HG03139 (cell line): ENCODE results near the gene CENPC.
A peak's percentile ranks its signal among the peaks of the same experiment; 100 is the strongest.
"Not testable (repeated sequence)": the region's sequence is repeated elsewhere in the genome, so short reads cannot be mapped to it uniquely, and the experiment has no call there.

ENCODE experiments used
- ATAC-seq: cut with Tn5 transposase; IDR thresholded peaks from one replicate; pipeline ENCODE4 v1.9.1; 2021; ENCODE audit not compliant: unreplicated experiment

Gene CENPC

GRCh38 chr4:67545199-67546003, at the start of gene CENPC:
TSS of gene CENPC (minus strand) at chr4:67545503. CDS start at chr4:67545355, 148 bp downstream.
- peak; percentile 96 for ATAC-seq

DNA sequence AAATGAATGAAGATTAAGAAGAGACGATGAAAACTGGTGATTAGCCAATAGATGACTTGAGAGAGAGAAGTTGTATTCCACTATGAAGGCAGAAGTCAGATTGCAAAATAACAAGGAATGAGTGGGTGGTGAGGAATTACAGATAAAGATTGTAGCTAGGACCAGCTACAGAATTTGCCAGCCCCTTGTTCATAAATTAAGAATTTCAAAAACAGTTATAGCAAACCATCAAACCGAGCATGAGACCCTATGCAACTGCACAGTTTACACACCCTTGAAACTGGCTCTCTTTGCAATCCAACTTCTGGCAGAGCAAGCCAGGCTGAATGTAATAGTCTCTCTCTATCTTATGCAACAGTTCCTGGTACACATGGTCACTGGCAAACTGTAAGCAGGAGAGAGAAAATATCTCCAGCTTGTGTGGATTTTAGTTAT, 48.5 kb upstream of the CENPC start:
- no peak for ATAC-seq

- no peak for ATAC-seq
Measured at GRCh38 chr4:67587156-67587555, 41.9 kb upstream of the CENPC start.

DNA sequence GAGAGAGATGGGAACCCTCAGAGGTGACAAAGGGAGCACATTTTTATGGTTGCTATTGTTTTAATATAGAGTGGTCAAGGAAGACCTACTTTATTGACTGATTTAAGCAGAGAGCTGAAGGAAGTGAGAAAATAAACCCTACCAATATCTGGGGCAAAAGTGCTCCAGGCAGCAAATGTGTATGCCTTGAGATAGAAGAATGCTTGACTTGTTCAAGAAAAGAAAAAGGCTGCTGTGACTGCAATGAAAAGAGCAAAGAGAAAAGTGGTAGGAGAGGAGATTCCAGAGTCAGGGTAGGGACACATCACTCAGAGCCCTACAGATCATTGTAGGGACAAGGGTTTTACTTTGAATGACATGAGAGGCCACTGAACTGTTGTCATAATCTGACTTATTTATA, 39.2 kb upstream of the CENPC start:
- ATAC-seq = no peak

DNA sequence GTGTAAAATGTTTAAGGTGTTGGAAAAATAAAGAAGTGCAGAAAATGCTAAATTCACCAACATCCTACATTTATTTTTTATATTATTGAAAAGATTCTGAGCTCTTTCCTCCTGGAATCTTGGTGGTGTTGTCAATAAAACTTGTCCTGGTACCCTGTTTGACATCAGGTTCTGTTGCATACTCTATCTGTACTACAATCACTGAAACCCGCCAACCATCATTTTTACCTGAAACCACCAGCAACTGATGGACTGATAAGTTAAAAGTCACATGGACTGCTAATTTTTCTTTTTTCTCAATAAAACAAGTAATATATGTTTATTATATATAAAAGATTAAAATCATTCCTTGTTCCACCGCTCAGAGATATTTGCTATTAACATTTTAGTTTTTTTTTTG, 36.6 kb upstream of the CENPC start:
- ATAC-seq = no peak

- no peak for ATAC-seq
Measured at GRCh38 chr4:67581208-67581857, 36.0 kb upstream of the CENPC start.

DNA sequence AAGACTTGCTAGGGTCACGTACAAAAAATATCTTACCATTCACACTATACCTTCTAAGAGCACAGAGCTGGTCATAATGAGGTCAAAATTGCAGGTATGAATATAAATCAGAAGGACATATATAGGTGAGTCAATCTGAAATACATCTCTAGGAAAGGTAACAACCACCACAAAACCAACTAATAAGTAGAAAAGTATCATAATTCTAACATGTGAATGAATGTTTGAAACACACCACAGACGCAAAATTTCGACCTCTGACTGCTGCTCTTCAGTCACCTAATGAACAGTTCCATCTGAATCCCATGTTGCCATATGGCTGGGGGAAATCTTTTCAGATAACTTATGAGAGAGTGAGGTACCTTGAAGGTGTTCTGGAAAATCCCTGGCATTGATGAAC, 35.3 kb upstream of the CENPC start:
- no peak for ATAC-seq

- ATAC-seq = peak; percentile 35
Measured at GRCh38 chr4:67576538-67576937, 31.2 kb upstream of the CENPC start.

DNA sequence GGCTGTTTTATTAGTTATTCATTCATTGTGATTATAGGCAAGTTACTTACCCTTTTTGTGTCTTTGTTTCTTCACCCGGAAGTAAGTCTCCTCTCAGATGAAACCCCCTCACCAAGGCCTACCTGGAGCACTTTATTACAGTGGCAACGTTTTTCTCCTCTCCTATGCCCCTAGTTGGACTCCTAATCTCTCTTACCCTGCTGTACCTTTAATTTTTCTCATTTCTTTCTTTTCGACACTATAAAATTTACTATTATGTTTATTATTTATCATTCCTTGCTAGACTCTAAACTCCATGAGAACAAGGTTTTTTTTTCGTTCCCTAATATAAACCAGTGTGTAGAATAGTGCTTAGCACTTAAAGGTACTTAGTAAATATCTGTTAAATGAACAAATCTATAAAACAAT, 30.8 kb upstream of the CENPC start:
- ATAC-seq = no peak

- peak; percentile 89 for ATAC-seq
Measured at GRCh38 chr4:67575232-67576058, 30.1 kb upstream of the CENPC start.

- ATAC-seq = no peak
Measured at GRCh38 chr4:67573193-67573592, 27.9 kb upstream of the CENPC start.

DNA sequence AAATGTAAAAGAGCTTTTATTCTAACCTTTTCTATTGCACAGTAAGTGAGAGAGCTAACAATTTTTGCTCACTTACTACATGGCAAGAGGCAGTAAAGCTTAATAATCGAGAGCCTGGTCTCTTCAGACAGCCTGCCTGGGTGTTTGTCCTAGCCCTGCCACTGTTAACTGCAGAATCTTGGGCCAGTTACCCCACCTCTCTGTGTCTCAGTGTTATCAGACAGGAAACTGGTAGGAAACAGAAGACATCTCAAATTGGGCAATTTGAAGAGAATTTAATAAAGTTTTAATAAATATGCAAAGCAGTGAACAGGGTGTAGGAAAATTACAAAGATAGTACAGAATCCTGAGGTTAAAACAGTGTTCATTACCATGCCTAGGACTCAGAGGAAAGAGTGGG, 26.7 kb upstream of the CENPC start:
- no peak for ATAC-seq

- ATAC-seq = no peak
Measured at GRCh38 chr4:67570537-67570936, 25.2 kb upstream of the CENPC start.

GRCh38 chr4:67568820-67569219, 23.5 kb upstream of the CENPC start:
- ATAC-seq = no peak

DNA sequence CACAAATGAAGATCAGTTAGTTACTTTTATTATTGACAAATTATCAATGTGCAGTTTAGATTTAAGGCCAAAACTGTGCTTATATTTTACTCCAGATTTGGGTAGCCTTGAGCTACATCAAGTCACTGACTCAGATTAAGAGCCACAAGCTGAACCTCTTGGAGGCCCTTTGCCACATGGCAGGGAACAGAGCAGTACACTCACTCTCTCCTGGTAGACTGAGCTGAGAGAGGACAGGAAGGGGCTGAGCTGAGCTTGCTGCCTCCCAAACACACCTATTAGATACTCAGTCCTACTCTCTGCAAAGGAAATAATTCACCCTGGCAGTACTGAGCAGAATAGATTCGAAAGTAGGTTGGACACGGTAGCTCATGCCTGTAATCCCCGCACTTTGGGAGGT, 21.0 kb upstream of the CENPC start:
- no peak for ATAC-seq

- ATAC-seq = no peak
Measured at GRCh38 chr4:67565284-67565683, 20.0 kb upstream of the CENPC start.

DNA sequence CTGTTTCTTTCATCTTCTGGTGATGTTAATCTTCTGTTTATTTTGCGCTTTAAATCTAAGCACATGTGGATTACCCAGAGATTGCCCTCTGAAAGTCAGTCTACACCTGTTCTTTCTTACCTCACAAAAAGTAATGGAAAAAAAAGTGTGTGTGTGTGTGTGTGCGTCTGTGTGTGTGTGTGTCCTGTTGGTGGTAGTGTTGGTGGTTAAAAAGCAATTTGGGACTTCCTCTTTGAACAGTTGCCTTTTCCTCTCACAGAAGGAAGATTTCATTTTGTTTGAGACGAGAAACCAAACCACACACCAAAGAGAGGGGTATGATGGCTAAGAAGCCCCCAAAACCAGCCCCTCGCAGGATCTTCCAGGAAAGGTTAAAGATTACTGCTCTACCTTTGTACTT, 13.2 kb upstream of the CENPC start, which contains the start of gene STAP1:
Gene STAP1 (plus strand): TSS at position 235 of the 400 bp plus-strand sequence. CDS start 83 bp downstream, at position 318.
- peak; percentile 65 for ATAC-seq

DNA sequence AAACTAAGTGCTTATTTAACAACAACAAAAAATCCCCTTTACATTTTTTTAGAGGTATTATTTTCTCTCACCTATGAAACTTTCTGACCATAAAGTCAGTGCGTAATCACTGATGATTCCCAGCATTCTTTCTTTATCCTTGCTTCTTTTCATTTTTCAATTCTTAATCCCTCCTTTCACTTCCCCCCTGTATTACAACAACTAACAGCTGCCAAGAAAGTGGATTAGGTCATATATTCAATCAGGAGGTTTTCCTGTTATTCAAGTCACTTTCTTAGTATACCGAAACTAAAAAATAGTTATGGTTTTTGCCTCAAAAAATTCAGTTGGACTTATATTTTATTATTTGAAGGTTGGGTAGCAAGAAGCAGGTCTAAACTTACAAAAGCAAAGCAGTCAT, 11.1 kb upstream of the CENPC start:
- ATAC-seq = no peak

DNA sequence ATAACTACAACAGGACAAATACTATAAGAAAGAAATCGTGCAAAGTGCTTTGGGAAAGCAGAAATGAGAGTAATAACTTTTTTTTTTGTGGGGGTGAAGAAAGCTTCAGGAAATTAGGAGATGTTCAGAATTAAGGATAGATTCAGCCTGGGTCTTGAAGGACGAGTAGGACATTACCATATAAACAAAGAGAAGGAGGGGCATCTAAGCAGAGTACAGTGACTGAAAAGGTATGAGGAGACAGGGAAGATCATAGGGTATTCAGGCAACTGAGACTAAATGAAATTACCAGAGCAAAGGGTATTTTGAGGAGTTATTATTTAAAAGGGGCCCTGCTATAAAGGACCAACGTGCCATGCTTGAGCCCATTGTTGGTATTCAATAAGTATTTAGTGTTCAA, 10.1 kb upstream of the CENPC start:
- ATAC-seq = no peak

GRCh38 chr4:67554096-67554495, 8.8 kb upstream of the CENPC start:
- no peak for ATAC-seq

GRCh38 chr4:67552146-67552792, 7.0 kb upstream of the CENPC start:
- ATAC-seq = not testable (repeated sequence)
